HG02981 (cell line): Measurements from ENCODE around the gene FARP2.
"Not testable (repeated sequence)": the region's sequence is repeated elsewhere in the genome, so short reads cannot be mapped to it uniquely, and the experiment has no call there.

ENCODE experiments used
- ATAC-seq: cut with Tn5 transposase; IDR thresholded peaks from one replicate; pipeline ENCODE4 v1.9.1; 2021; ENCODE audit warnings: mild to moderate bottlenecking, moderate library complexity; ENCODE audit not compliant: unreplicated experiment

Gene FARP2

DNA sequence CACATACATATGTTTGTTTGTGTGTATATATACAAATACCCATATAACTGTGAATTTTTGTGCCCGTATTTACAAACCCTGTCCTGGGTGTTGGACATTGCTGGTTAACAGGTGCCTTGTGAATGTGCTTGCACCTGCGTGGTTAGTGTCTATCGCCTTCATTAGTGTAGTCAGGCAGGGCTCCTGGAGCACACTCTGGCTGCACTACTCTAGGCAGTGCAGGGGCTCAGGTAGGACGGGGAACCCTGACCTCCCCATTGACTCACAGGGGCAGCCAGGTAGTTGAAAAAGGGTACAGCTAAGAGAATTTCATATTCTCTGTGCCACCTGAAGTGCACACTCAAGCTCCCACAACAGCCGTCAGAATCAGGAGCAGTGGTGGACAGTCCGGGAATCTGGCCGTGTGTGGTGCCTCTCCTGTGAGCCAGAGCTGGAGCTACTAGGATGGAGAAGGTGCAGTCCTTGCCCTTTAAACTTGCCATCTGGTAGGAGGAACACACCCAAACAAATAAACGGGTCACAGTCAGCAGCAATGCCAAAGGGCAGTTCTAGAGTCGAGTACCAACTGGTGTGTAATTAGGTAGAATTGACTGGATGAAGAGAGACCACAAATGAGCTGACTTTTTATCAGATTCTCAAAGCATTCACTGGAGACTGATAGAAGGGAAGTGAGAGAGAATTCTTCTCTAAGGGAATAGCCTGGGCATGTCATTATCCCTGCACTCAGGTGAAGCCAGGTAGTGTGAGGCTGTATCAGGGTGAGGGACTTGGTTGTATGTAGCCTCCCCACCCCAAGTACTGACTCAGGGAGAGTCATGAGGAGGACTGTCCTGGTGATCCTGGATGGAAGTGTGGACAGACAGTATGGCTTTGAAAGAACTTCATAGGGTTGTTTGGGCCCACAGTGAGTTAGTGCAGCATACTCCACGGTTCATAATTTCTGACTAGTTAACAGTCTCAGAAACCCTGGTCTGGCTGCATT lies 44.1 kb downstream of the FARP2 start:
- no peak for ATAC-seq

DNA sequence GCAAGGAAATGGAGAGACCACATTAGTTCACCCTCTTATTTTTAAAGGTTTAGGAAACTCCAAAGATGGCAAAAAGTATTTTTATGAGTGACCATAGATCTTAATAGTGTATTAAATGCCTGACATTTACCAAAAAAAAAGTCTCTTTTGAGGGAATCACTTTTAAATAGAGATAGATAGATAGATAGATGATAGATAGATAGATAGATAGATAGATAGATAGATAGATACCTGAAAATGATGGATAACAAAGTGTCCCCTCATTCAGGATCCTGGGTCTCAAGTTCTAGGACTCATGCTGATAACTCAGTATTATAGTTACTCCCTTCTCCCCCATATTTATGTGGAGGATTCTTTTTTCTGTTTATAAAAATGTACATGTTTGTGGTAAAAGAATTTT lies 52.8 kb downstream of the FARP2 start:
- no peak for ATAC-seq

DNA sequence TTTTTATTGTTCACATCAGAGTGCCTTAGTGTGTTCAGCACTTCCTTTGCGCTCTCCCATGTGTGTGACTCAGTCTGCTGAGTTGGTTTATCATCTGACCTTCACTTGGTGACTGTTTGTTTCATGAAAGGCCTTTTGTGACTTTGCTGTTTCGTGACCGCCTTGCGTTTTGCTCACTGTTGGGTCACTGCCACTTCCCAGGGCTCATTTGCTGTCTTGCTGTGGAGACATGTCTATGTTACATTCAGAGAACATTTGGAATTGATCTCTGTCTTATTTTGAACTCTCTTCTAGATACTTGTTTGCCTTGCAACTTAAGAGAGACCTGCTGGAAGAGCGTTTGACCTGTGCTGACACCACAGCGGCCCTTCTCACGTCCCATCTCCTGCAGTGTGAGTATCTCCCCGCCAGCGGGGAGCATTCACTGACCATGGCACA lies 54.7 kb downstream of the FARP2 start:
- ATAC-seq = no peak

DNA sequence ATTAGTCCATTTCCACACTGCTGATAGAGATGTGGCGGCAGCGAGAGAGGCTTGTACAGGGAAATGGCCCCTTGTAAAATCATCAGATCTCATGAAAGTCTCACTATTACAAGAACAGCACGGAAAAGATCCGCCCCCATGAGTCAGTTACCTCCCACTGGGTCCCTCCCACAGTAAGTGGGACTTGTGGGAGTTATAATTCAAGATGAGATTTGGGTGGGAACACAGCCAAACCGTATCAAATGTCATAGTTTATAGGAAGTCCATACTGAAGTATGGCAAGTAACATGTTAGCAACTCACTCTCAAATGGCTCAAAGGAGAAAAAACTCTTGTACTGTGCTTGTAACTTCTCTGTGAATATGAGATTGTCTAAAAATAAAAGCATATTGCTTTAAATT lies 56.1 kb downstream of the FARP2 start:
- ATAC-seq = no peak

DNA sequence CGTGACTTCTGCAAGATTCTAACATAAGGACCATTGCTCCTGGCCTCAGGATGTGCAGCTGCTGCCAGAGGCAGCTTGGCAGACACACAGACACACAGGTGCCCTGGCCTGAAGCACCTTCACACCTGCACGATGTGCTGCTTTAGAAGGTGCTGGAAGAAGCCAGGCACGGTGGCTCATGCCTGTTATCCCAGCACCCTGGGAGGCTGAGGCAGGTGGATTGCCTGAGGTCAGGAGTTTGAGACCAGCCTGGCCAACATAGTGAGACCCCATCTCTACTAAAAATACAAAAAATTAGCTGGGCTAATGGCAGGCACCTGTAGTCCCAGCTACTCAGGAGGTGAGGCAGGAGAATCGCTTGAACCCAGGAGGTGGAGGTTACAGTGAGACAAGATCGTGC lies 57.4 kb downstream of the FARP2 start:
- not testable (repeated sequence) for ATAC-seq

DNA sequence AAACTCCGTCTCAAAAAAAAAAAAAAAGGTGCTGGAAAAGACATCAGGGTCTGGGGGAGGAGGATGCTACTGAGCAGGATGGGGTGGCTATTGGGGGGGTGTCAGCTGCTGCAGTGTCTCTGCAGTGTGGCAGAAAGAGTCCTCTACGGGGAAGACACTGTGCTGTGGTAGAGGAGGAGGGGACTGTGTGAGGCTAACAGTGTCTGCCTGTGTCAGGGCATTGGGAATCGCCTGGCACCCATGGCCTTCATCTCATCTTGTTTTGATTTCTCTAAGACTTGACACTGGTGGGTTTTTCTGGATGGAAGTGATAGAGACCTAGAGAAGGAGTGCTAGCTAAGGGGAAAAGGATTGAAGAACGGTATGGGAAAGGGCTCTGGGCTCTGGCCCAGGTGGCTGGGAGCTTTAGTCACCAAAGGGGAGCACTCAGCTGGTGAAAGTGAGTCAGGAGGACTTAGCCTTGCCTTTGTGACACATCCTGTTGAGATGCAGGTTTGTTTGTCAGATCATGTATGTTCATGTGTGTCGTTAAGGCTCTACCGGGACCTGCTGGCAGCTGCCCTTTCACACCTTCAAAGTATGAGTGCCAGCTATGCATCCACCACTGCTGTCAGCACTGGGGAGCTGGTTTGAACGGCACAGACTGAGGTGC lies 58.0 kb downstream of the FARP2 start:
- no peak for ATAC-seq

DNA sequence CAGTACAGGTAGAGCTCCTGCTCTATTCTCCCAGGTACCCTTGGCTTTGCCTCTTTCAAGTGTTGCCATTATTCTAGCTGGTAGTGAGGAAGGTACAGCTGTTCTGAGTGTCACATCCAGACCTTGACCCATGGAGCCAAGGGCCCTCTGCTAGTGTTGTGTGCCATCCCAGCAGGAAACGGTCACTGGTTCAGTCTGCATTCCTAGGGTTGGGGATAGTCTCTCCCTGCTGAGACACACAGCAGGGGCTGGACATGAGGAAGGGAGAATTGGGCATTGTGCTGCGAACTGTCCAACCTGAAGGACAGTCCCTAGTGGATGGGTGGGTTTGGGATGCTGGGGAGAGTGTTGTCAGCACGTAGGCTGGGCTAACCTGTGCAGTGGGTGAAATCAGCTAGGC lies 59.1 kb downstream of the FARP2 start:
- no peak for ATAC-seq

DNA sequence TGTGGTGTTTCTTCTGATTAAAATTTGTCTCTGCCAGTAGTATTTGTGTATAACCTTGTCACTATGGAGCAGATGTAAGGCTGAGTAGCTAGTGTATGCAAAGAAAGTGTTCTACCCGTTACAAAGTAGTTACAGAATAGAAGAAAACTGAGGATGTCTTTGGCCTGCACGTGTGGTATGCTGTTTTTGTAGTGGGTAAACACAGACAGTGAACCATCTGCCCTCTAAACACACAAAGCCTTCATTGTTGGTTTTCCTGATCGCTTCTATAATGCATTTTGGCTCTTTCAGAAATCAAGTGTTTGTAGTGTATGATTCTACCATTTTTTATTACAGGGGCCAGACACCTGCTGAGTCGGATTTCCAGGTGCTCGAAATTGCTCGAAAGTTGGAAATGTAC lies 61.5 kb downstream of the FARP2 start:
- no peak for ATAC-seq

DNA sequence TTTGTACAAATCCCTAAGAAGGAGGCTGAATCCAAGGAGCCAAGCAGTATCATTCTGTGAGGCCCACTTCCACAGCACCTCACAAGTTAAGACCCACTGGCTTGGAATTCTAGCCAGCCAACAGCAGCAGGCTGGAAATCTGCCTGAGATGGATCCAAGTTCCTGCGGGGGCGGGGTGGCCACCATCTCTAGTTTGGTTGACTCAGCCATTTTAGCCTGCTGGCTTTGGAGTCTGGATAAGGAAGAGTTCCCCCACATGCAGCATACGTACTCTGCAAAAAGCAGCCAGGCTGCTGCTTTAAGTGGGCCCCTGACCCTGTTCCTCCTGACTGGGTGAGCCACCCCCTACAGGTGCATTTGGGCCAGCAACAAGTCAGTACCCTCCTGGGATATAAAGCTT lies 65.2 kb downstream of the FARP2 start:
- ATAC-seq = no peak

DNA sequence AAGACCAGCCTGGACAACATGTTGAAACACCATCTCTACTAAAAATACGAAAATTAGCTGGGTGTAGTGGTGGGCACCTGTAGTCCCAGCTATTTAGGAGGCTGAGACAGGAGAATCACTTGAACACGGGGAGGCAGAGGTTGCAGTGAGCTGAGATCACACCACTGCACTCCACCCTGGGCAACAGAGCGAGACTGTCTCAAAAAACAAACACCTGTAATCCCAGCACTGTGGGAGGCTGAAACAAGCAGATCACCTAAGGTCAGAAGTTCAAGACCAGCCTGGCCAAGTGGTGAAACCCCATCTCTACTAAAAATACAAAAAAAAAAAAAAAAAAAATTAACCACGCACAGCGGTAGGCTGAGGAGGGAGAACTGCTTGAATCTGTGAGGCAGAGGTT lies 65.9 kb downstream of the FARP2 start:
- not testable (repeated sequence) for ATAC-seq

DNA sequence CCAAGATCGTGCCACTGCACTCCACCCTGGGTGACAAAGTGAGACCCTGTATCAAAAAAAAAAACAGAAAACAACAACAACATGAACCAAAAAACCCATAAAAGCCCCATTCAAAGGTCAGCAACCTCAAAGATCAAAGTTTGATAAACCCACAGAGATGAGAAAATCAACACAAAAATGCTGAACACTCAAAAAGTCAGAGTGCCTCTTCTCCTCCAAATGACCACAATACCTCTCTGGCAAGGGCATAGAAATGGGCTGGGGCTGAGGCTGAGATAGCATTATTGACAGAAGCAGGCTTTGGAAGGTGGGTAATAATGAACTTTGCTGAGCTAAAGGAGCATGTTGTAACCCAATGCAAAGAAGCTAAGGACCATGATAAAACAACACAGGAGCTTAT lies 66.3 kb downstream of the FARP2 start:
- no peak for ATAC-seq

DNA sequence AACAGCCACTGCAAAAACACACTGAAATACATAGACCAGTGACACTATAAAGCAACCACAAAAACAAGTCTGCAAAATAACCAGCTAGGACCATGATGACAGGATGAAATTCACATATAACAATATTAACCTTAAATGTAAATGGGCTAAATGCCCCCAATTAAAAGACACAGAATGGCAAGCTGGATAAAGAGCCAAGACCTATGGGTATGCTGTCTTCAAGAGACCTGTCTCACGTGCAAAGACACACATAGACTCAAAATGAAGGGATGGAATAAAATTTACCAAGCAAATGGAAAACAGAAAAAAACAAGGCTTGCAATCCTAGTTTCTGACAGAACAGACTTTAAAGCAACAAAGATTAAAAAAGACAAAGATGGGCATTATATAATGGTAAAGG lies 67.4 kb downstream of the FARP2 start:
- not testable (repeated sequence) for ATAC-seq

DNA sequence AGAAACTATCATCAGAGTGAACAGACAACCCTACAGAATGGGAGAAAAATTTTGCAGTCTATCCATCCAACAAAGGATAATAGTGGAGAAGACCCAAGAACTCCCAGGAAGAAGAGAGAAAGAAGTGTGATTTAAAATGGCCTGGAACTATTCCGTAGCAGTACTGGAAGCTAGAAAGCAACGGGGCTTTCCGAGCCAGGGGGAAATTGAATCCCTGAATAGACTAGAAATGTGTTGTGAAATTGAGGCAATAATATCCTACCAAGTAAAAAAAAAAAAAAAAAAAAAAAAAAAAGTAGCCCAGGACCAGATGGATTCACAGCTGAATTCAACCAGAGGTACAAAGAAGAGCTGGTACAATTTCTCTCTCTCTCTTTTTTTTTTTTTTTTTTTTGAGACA lies 69.3 kb downstream of the FARP2 start:
- no peak for ATAC-seq

DNA sequence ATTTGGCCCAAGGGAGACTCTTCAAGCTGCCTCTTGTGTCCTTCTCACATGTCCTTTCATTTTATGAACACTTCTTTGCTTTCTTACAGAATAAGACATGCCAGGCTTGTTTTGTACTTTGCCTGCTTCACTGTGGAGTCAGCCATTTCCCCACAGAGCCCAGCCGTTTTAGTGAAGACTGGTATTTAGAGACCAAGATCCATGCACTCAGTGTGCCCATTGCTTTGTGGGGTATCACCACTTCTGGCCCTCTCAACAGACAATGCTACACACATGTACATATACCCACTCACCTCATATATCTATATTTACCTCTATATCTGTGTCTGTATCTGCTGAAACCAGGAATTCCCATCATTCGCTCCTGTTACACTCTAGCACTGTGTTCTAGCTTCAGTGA lies 74.1 kb downstream of the FARP2 start:
- no peak for ATAC-seq

DNA sequence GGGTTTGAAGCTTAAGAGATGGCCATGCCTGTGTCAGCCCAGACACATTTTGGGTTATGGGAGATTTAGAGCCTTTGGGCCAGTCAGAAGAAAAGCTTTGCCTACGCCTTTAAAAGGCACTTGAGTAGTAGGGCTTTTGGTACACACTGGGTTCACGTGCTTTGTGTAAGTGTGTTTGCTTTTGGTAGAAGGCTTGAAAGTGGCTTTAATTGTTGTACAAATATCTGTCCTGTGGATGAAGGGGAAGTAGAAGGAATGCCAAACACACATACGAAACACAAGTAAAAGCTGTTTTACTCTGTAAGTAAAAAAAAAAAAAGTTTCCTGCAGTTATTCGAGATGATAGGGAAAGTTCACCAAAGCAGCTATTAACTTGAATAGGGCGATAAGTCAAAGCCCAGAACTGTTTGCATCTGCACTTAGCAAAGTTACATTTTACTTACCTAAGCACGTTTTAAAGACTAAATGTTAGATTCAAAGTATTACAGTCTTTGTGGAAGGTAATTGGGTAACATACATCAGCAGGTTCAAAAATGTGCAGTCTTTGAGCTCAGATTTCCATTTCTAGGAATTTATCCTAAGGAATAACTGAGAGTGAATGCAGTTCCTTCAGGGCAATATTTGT lies 76.9 kb downstream of the FARP2 start:
- ATAC-seq = no peak

DNA sequence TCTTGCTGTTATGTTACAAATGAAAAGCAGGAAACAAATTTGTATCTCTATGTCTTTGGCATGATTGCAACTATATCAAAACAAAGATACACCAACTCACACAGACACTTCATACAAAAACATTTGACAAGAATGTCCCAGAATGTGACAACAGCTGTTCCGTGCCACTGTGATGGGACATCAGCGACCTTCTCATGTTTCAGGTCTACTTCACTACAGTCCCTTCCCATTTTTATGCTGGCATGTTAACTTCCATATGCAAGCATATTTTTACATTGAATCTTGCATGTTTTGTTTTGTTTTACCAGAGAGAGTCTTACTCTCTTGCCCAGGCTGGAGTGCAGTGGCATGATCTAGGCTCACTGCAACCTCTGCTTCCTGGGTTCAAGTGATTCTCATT lies 81.1 kb downstream of the FARP2 start:
- no peak for ATAC-seq

DNA sequence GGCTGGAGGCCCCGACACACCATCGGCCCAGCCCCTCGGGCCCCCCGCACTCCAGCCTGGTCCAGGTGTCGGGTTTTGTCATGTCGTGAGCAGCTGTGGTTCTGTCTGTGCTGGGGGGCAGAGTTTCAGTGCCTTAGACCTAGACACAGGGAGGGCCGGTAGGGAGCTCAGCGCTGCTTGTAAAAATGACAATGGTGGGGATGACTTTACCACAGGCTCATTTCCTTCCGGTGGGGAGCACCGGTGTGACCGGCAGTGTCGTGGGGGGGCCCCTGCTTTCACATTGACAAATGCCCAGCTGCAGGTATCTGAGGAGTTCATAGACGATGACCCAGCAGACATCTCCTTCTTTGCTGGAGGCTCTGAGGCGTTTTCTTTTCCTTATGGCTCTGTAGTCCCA lies 85.4 kb downstream of the FARP2 start:
- no peak for ATAC-seq

DNA sequence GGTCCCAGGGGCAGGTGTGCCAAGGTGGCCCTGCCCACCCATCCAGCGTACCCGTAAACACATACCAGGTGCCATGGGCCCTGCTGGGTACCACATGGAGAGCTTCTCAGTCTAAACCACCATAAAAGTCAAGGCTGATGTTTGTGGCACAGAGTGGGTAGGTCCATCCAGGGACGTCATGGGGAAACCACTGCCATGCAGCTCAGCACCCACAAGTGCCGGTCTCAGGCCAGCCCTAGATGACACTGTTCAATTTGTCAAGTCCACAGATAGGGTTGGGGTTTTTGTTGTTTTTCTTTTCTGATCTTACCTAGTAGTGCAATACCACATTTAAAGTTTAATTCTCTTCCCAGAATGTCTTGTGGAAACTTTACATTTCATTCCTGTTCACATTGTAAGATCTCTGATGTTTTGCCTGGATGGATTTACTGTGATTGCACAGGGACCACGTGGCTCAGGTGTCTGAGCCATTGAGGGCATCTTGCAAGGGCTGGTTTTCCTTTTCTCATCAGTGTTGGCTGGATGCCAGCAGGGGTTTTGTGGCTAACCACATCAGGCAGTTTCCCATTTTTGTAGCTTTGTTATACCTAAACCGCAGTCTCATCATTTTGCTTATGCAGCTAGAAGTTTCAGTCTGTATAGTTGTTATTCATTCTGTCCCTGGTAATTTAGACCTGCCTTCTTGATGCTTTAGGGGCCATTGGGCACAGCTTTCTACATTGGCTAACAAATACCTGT lies 87.6 kb downstream of the FARP2 start:
- no peak for ATAC-seq

DNA sequence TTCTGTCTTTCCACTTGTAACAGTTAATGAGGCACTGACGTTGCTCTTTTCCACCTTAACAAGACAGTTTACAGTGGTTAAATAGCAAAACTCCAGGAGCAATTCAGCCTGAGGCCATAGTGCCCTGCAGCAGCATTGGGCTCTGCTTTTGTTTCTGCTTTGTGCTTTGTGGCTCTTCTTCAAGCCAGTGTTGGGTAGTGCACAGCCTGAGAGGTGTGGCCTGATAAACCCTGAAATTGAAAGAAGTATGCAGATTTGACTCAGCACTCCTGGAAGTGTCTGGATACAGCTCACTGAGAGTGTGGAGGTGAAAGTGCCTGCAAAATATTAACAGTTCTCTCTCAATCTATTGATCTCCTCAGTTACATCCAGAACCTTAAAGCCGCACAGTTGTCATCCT lies 89.3 kb downstream of the FARP2 start:
- ATAC-seq = peak; percentile 76

DNA sequence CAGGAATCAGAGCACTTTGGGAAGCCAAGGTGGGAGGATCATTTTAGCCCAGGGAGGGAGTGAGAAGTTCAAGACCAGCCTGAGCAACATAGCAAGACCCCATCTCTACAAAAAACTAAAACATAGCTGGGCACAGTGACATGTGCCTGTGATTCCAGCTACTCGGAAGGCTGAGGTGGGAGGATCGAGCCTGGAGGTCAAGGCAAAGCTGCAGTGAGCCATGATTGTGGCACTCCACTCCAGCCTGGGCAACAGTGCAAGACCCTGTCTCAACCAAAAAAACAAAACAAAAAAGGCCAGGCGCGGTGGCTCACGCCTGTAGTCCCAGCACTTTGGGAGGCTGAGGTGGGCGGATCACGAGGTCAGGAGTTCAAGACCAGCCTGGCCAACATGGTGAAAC lies 94.0 kb downstream of the FARP2 start:
- ATAC-seq = not testable (repeated sequence)

DNA sequence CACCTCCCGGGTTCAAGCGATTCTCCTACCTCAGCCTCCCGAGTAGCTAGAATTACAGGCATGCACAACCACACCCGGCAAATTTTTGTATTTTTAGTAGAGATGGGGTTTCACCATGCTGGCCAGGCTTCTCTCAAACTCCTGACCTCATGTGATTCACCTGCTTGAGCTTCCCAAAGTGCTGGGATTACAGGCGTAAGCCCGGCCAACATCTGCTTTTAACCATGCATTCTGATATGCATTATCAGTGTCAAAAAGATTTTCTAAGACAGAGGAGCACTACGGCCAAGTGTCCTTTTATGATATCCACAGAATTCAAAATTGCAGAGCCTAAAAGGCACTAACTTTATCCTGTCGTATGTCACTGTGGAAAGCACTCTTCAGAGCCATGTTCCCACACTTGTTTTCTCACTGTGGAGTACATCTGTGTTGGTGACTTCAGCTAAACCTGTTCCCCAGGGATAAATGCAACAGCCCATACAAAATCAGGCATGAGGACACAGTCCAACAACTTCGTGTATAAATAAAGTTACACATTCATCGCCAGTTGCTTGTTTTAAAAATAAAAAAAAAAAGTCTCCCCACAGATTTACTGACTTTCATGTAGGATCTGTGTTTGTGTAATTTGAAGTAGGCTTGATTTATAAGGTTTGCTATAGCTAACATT lies 95.9 kb downstream of the FARP2 start:
- no peak for ATAC-seq
